ENCODE results near the gene BANF2. TPM values are rescaled to one million over a fixed set of nuclear protein-coding genes. Genes with fewer than 3 reads are reported as not detected.

BANF2 gene
- total and polyA plus RNA-seq, 5 experiments from 2014 or later: not detected

- DNase-seq (no peak), ATAC-seq (no peak)
- POLR2A ChIA-PET: no interaction called here
- H3K4me3 Mint-ChIP-seq: no peak overlapping the region
- no peaks in the 10 kb centered on the region for H3K4me1 Mint-ChIP-seq
- H3K9me3 Mint-ChIP-seq: peaks cover 0 to 19% (median 10%) of the 10 kb centered on the region in 9 donors
- peaks cover 0 to 6% (median 0%) of the 10 kb centered on the region in 3 donors for H3K36me3 Mint-ChIP-seq
- no peak overlapping the region for H3K27ac Mint-ChIP-seq
- peaks cover 9 to 27% (median 17%) of the 10 kb centered on the region in 5 donors for H3K27me3 Mint-ChIP-seq
Measured at GRCh38 chr20:17756529-17756928, 56.8 kb downstream of the BANF2 start.

DNA sequence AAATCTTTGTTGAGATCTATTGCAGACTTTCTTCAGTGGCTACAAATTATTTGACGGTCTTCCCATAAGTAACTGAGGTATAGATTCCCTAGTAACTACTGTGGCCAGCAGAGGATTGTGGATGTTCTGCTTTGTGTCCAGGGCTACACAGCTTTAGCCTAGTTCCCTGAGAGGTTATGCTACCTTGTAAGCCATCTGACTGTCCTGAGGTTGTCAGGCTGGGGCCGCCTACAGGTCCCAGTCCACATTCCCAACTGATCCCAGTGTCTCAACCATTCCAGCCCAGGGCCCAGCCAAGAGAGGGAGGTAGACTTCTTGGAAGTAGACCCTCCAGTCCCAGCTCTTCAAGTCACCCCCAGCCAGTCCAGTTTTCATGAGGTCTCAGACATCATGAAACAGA is 57.7 kb downstream of the BANF2 start:
- no peaks in the 10 kb centered on the region for H3K4me1 Mint-ChIP-seq
- no peak overlapping the region for H3K27ac Mint-ChIP-seq
- ATAC-seq: no peak

GRCh38 chr20:17758010-17758409 is 58.2 kb downstream of the BANF2 start:
- Mint-ChIP-seq H3K36me3 (peaks cover 0 to 6% (median 0%) of the 10 kb centered on the region in 3 donors), H3K9me3 (peaks cover 0 to 19% (median 10%) of the 10 kb centered on the region in 9 donors), H3K27ac (no peak overlapping the region), H3K4me3 (no peak overlapping the region), H3K4me1 (peaks cover 0 to 1% (median 0%) of the 10 kb centered on the region in 4 donors), H3K27me3 (peaks cover 9 to 30% (median 14%) of the 10 kb centered on the region in 5 donors)
- ATAC-seq (no peak), DNase-seq (no peak)
- POLR2A ChIA-PET: no interaction called here

More for the DNA sequence above, 57.7 kb downstream of the BANF2 start:
- Mint-ChIP-seq H3K9me3 (peaks cover 0 to 19% (median 10%) of the 10 kb centered on the region in 9 donors), H3K4me3 (no peak overlapping the region), H3K27me3 (peaks cover 9 to 27% (median 16%) of the 10 kb centered on the region in 5 donors), H3K36me3 (peaks cover 0 to 6% (median 0%) of the 10 kb centered on the region in 3 donors)
- DNase-seq: no peak
- POLR2A ChIA-PET: no interaction called here

DNA sequence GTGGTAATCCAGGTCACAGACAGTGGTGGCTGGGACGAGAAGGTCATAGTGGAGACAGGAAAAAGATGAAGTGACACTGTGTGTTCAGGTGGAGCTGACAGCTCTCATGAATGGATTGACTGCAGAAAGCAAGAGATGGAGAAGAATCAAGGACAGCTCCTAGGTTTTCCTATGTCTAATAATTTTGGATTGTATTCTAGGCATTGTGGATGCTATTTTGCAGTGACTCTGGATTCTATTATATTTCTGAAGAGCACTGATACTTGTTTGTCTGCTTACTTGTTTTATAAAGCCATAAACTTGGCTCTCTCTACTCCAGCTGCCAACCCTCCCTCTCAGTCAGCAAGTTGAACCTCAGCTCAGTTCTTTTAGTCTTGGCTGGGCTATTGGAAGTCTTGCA is 58.7 kb downstream of the BANF2 start:
- DNase-seq (no peak), ATAC-seq (no peak)
- peaks cover 0 to 6% (median 0%) of the 10 kb centered on the region in 3 donors for H3K36me3 Mint-ChIP-seq
- no peak overlapping the region for H3K27ac Mint-ChIP-seq
- H3K4me1 Mint-ChIP-seq: peaks cover 0 to 3% (median 0%) of the 10 kb centered on the region in 4 donors
- peaks cover 8 to 32% (median 12%) of the 10 kb centered on the region in 5 donors for H3K27me3 Mint-ChIP-seq
- POLR2A ChIA-PET: no interaction called here
- peaks cover 0 to 19% (median 10%) of the 10 kb centered on the region in 9 donors for H3K9me3 Mint-ChIP-seq
- H3K4me3 Mint-ChIP-seq: no peak overlapping the region

DNA sequence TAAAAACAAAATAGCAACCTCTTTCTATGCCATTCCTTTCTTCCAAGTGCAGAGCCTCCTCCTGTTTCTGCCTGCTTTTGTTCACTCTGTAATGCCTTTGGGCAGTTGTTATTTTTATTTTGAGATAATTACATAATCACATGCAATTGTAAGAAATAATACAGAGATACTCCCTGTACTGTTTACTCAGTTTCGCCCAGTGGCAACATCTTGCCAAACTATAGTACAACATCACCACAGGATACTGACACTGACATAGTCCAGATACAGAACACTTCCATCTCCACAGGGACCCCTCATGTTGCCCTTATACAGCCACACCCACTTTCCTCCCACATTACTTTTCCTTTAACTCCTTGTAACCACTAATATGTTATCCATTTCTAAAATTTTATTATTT is 59.7 kb downstream of the BANF2 start:
- Mint-ChIP-seq H3K4me3 (no peak overlapping the region), H3K27me3 (peaks cover 4 to 27% (median 9%) of the 10 kb centered on the region in 5 donors), H3K4me1 (peaks cover 0 to 3% (median 0%) of the 10 kb centered on the region in 4 donors), H3K27ac (no peak overlapping the region), H3K36me3 (peaks cover 0 to 6% (median 0%) of the 10 kb centered on the region in 3 donors), H3K9me3 (peaks cover 0 to 19% (median 10%) of the 10 kb centered on the region in 9 donors)
- DNase-seq: no peak
- no peak for ATAC-seq
- POLR2A ChIA-PET: no interaction called here

DNA sequence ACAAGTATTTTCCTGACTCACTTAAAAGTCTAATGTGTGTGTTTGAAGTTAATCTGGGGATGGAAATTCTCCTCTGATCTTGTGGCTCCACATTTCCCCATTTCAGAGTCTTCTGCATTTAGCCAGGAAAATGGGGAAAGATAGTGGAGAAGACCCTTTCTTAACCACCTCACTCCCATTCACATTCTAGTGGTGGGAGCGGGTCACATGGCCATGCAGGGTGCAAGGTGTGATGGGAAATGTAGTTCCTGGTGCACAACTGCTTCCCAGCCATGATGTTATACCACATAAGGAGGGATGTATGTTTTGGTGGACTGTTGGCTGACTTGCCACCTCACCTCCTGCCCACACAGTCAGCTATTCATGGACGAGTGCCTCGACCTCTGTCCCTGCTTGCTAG is 61.8 kb downstream of the BANF2 start:
- Mint-ChIP-seq H3K4me3 (no peak overlapping the region), H3K4me1 (peaks cover 0 to 3% (median 0%) of the 10 kb centered on the region in 4 donors), H3K27ac (no peak overlapping the region), H3K27me3 (peaks cover 1 to 17% (median 4%) of the 10 kb centered on the region in 5 donors), H3K36me3 (peaks cover 0 to 6% (median 0%) of the 10 kb centered on the region in 3 donors), H3K9me3 (peaks cover 2 to 19% (median 10%) of the 10 kb centered on the region in 9 donors)
- ATAC-seq (no peak), DNase-seq (no peak)
- POLR2A ChIA-PET: no interaction called here

GRCh38 chr20:17762243-17762872 is 62.6 kb downstream of the BANF2 start:
- Mint-ChIP-seq H3K27ac (no peak overlapping the region), H3K27me3 (peaks cover 2 to 17% (median 4%) of the 10 kb centered on the region in 5 donors), H3K4me3 (no peak overlapping the region), H3K36me3 (peaks cover 0 to 6% (median 0%) of the 10 kb centered on the region in 3 donors), H3K4me1 (peaks cover 0 to 3% (median 0%) of the 10 kb centered on the region in 4 donors), H3K9me3 (peaks cover 2 to 18% (median 10%) of the 10 kb centered on the region in 9 donors)
- ATAC-seq (no peak), DNase-seq (no peak)
- POLR2A ChIA-PET: no interaction called here

GRCh38 chr20:17762873-17763557 is 63.2 kb downstream of the BANF2 start:
- H3K36me3 Mint-ChIP-seq: peaks cover 0 to 3% (median 0%) of the 10 kb centered on the region in 3 donors
- DNase-seq (no peak), ATAC-seq (no peak)
- peaks cover 0 to 3% (median 0%) of the 10 kb centered on the region in 4 donors for H3K4me1 Mint-ChIP-seq
- H3K27me3 Mint-ChIP-seq: peaks cover 2 to 14% (median 4%) of the 10 kb centered on the region in 5 donors
- POLR2A ChIA-PET: no interaction called here
- no peak overlapping the region for H3K4me3 Mint-ChIP-seq
- H3K9me3 Mint-ChIP-seq: peaks cover 2 to 16% (median 6%) of the 10 kb centered on the region in 9 donors
- no peak overlapping the region for H3K27ac Mint-ChIP-seq

GRCh38 chr20:17765017-17765416 is 65.3 kb downstream of the BANF2 start:
- H3K36me3 Mint-ChIP-seq: no peaks in the 10 kb centered on the region
- H3K27me3 Mint-ChIP-seq: peaks cover 2 to 11% (median 5%) of the 10 kb centered on the region in 5 donors
- peaks cover 0 to 3% (median 0%) of the 10 kb centered on the region in 4 donors for H3K4me1 Mint-ChIP-seq
- POLR2A ChIA-PET: no interaction called here
- no peak overlapping the region for H3K4me3 Mint-ChIP-seq
- H3K9me3 Mint-ChIP-seq: peaks cover 0 to 2% (median 0%) of the 10 kb centered on the region in 9 donors
- no peak for ATAC-seq
- no peak overlapping the region for H3K27ac Mint-ChIP-seq
- DNase-seq: no peak

- Mint-ChIP-seq H3K9me3 (peaks cover 0 to 2% (median 0%) of the 10 kb centered on the region in 9 donors), H3K4me3 (no peak overlapping the region), H3K36me3 (no peaks in the 10 kb centered on the region), H3K27me3 (peaks cover 2 to 11% (median 5%) of the 10 kb centered on the region in 5 donors), H3K27ac (no peak overlapping the region), H3K4me1 (peaks cover 0 to 3% (median 0%) of the 10 kb centered on the region in 4 donors)
- no peak for ATAC-seq
- no peak for DNase-seq
- POLR2A ChIA-PET: no interaction called here
Measured at GRCh38 chr20:17765584-17765983, 65.8 kb downstream of the BANF2 start.

GRCh38 chr20:17766226-17766625 is 66.5 kb downstream of the BANF2 start:
- POLR2A ChIA-PET: interaction anchor here (0.5 kb wide), 1 partner anchor 1044 kb away, joined by 3 read pairs; no protein-coding TSS in a partner anchor
- no peaks in the 10 kb centered on the region for H3K36me3 Mint-ChIP-seq
- H3K9me3 Mint-ChIP-seq: peaks cover 0 to 2% (median 0%) of the 10 kb centered on the region in 9 donors
- DNase-seq (no peak), ATAC-seq (no peak)
- no peak overlapping the region for H3K4me3 Mint-ChIP-seq
- no peak overlapping the region for H3K27ac Mint-ChIP-seq
- H3K27me3 Mint-ChIP-seq: peaks cover 2 to 14% (median 5%) of the 10 kb centered on the region in 5 donors
- peaks cover 0 to 3% (median 0%) of the 10 kb centered on the region in 4 donors for H3K4me1 Mint-ChIP-seq

- Mint-ChIP-seq H3K27me3 (peaks cover 3 to 16% (median 5%) of the 10 kb centered on the region in 5 donors), H3K36me3 (no peaks in the 10 kb centered on the region), H3K4me3 (no peak overlapping the region), H3K27ac (no peak overlapping the region), H3K4me1 (peaks cover 0 to 3% (median 0%) of the 10 kb centered on the region in 4 donors), H3K9me3 (peaks cover 0 to 2% (median 0%) of the 10 kb centered on the region in 9 donors)
- no peak for ATAC-seq
- POLR2A ChIA-PET: no interaction called here
- DNase-seq: no peak
Measured at GRCh38 chr20:17767624-17768023, 67.9 kb downstream of the BANF2 start.

- no peak overlapping the region for H3K4me3 Mint-ChIP-seq
- peaks cover 0 to 2% (median 0%) of the 10 kb centered on the region in 9 donors for H3K9me3 Mint-ChIP-seq
- H3K36me3 Mint-ChIP-seq: no peaks in the 10 kb centered on the region
- peaks cover 0 to 11% (median 5%) of the 10 kb centered on the region in 5 donors for H3K27me3 Mint-ChIP-seq
- H3K4me1 Mint-ChIP-seq: no peaks in the 10 kb centered on the region
- peak overlapping the region in 1 of 10 donors; percentile 57 for H3K27ac Mint-ChIP-seq
- no peak for DNase-seq
- no peak for ATAC-seq
- POLR2A ChIA-PET: no interaction called here
Measured at GRCh38 chr20:17768271-17768670, 68.5 kb downstream of the BANF2 start.
